GM08714 (cell line): ENCODE measurements around the gene SLC9A7.

ENCODE experiments used
- H3K4me3 ChIP-seq: fragments of 200-500 bp; sonication (Bioruptor generic); 2 replicates; pipeline ENCODE4 v1.5.1; 2014; ENCODE audit warnings: mild to moderate bottlenecking, low read length, inconsistent platforms
- ZNF274 ChIP-seq: IDR thresholded peaks from 2 replicates; pipeline ENCODE4 v1.6.1; 2012; ENCODE audit warnings: mild to moderate bottlenecking, low read depth, low read length

The SLC9A7 gene

GRCh38 chrX:46730765-46731164 is 28.2 kb downstream of the SLC9A7 start:
- no peak overlapping the region for H3K4me3 ChIP-seq
- TF ChIP-seq ZNF274, result no peak

- no peak for TF ChIP-seq ZNF274
- no peak overlapping the region for H3K4me3 ChIP-seq
Observed at GRCh38 chrX:46727441-46727840, 31.5 kb downstream of the SLC9A7 start.

GRCh38 chrX:46723569-46723927 is 35.4 kb downstream of the SLC9A7 start:
- H3K4me3 ChIP-seq, result peak overlapping the region; percentile 33; the same call in 1 of the 2 replicates

- no peak for TF ChIP-seq ZNF274
- H3K4me3 ChIP-seq, result peak overlapping the region; percentile 33; the same call in 1 of the 2 replicates
Observed at GRCh38 chrX:46722742-46723568, 36.0 kb downstream of the SLC9A7 start.

- no peak for TF ChIP-seq ZNF274
Observed at GRCh38 chrX:46716796-46717195, 42.1 kb downstream of the SLC9A7 start.

GRCh38 chrX:46715997-46716396 is 42.9 kb downstream of the SLC9A7 start:
- H3K4me3 ChIP-seq, result peak overlapping the region; percentile 56; the same call in 1 of the 2 replicates
- TF ChIP-seq ZNF274, result no peak

More at GRCh38 chrX:46716796-46717195, 42.1 kb downstream of the SLC9A7 start:
- H3K4me3 ChIP-seq, result peak overlapping the region; percentile 19

GRCh38 chrX:46715530-46715929 is 43.4 kb downstream of the SLC9A7 start:
- H3K4me3 ChIP-seq, result no peak overlapping the region; the same call in 1 of the 2 replicates

GRCh38 chrX:46713672-46714490 is 45.0 kb downstream of the SLC9A7 start:
- no peak for TF ChIP-seq ZNF274
- peak overlapping the region; percentile 66; the same call in 1 of the 2 replicates for H3K4me3 ChIP-seq

More at GRCh38 chrX:46715530-46715929, 43.4 kb downstream of the SLC9A7 start:
- TF ChIP-seq ZNF274, result no peak

GRCh38 chrX:46712764-46713163 is 46.2 kb downstream of the SLC9A7 start:
- H3K4me3 ChIP-seq, result no peak overlapping the region; the same call in 1 of the 2 replicates
- no peak for TF ChIP-seq ZNF274

- no peak for TF ChIP-seq ZNF274
- peak overlapping the region; percentile 24; the same call in 1 of the 2 replicates for H3K4me3 ChIP-seq
Observed at GRCh38 chrX:46710927-46711623, 47.8 kb downstream of the SLC9A7 start.

GRCh38 chrX:46710425-46710824 is 48.5 kb downstream of the SLC9A7 start:
- H3K4me3 ChIP-seq, result peak overlapping the region; percentile 24; the same call in 1 of the 2 replicates
- TF ChIP-seq ZNF274, result no peak

- TF ChIP-seq ZNF274, result no peak
- no peak overlapping the region for H3K4me3 ChIP-seq
Observed at GRCh38 chrX:46707274-46707965, 51.5 kb downstream of the SLC9A7 start.

GRCh38 chrX:46704767-46705386 is 54.0 kb downstream of the SLC9A7 start:
- peak overlapping the region; percentile 56; the same call in 1 of the 2 replicates for H3K4me3 ChIP-seq
- TF ChIP-seq ZNF274, result no peak
